Measurements from ENCODE around the gene RASL10A. TPM values are rescaled to one million over a fixed set of nuclear protein-coding genes. Genes with fewer than 3 reads are reported as not detected.
A peak's percentile ranks its signal among the peaks of the same experiment; 100 is the strongest.

RASL10A gene
- total RNA-seq, 2 donors from 2014 or later, result 0.42 to 1.3 TPM

GRCh38 chr22:29312218-29313125, 3.0 kb downstream of the RASL10A start:
- H3K27ac ChIP-seq, result no peak overlapping the region

GRCh38 chr22:29311464-29312217, 3.9 kb downstream of the RASL10A start:
- H3K27ac ChIP-seq, result peak overlapping the region; percentile 36
- DNase-seq, result no peak
- TF ChIP-seq CTCF (IDR thresholded peaks at IDR 0.05), result no peak
- peak overlapping the region; percentile 26 to 72 for H3K9ac ChIP-seq (ENCODE audit: low read depth in 2 of 2, low read length in 2 of 2)
- H3K4me1 ChIP-seq, result peaks cover 47% of the 10 kb centered on the region
- intact Hi-C loops (cut with DNase I), result no loop called here
- peaks cover 25% of the 10 kb centered on the region for H3K27me3 ChIP-seq
- H3K4me3 ChIP-seq, result no peak overlapping the region
- H3K36me3 ChIP-seq, result no peaks in the 10 kb centered on the region
- H3K9me3 ChIP-seq, result no peaks in the 10 kb centered on the region

More at GRCh38 chr22:29312218-29313125, 3.0 kb downstream of the RASL10A start:
- Histone ChIP-seq H3K4me1 (peaks cover 47% of the 10 kb centered on the region), H3K9ac (ENCODE audit: low read depth in 2 of 2, low read length in 2 of 2) (no peak overlapping the region), H3K27me3 (peaks cover 27% of the 10 kb centered on the region), H3K4me3 (no peak overlapping the region), H3K36me3 (no peaks in the 10 kb centered on the region), H3K9me3 (no peaks in the 10 kb centered on the region)
- intact Hi-C loops (cut with DNase I), result no loop called here
- no peak for DNase-seq
- TF ChIP-seq CTCF (IDR thresholded peaks at IDR 0.05), result no peak

GRCh38 chr22:29310863-29311339, 4.6 kb downstream of the RASL10A start:
- intact Hi-C loops (cut with DNase I), result no loop called here
- peak overlapping the region; percentile 26 to 72 for H3K9ac ChIP-seq (ENCODE audit: low read depth in 2 of 2, low read length in 2 of 2)
- H3K36me3 ChIP-seq, result no peaks in the 10 kb centered on the region
- H3K9me3 ChIP-seq, result no peaks in the 10 kb centered on the region
- H3K4me3 ChIP-seq, result no peak overlapping the region
- peaks cover 46% of the 10 kb centered on the region for H3K4me1 ChIP-seq
- TF ChIP-seq CTCF (IDR thresholded peaks at IDR 0.05), result no peak
- DNase-seq, result peak; percentile 94
- peaks cover 19% of the 10 kb centered on the region for H3K27me3 ChIP-seq
- H3K27ac ChIP-seq, result peak overlapping the region; percentile 36

GRCh38 chr22:29310065-29310862, 5.2 kb downstream of the RASL10A start:
- Histone ChIP-seq H3K36me3 (no peaks in the 10 kb centered on the region), H3K27ac (no peak overlapping the region), H3K27me3 (peaks cover 12% of the 10 kb centered on the region), H3K9ac (ENCODE audit: low read depth in 2 of 2, low read length in 2 of 2) (peak overlapping the region; percentile 24 to 26), H3K4me1 (peaks cover 42% of the 10 kb centered on the region), H3K9me3 (no peaks in the 10 kb centered on the region), H3K4me3 (no peak overlapping the region)
- no peak for DNase-seq
- intact Hi-C loops (cut with DNase I), result no loop called here
- no peak for TF ChIP-seq CTCF (IDR thresholded peaks at IDR 0.05)
